Endothelial cell of umbilical vein (primary cell): ENCODE data around the gene KIAA1217.

Experiments
- EZH2 ChIP-seq: IDR thresholded peaks from 2 replicates; pipeline ENCODE4 v1.6.1; 2012; ENCODE audit warnings: borderline replicate concordance, low read depth, mild to moderate bottlenecking, moderate library complexity, low read length, inconsistent platforms; ENCODE audit not compliant: severe bottlenecking
- POLR2A ChIP-seq: IDR thresholded peaks from 2 replicates; pipeline ENCODE4 v1.6.1; 2012; ENCODE audit warnings: low read depth, mild to moderate bottlenecking, control low read depth, low read length
- TF ChIP-seq, protein P1 (sequence below), 2 donors: IDR thresholded peaks; 1 replicate in 1 of 2; 2 replicates in 1 of 2; pipeline ENCODE4 v1.5.1; 2011; ENCODE audit warnings: low read length in 2 of 2, mild to moderate bottlenecking in 2 of 2, moderate library complexity in 2 of 2, control low read depth in 1 of 2, inconsistent platforms in 1 of 2, low read depth in 1 of 2; ENCODE audit not compliant: insufficient read depth in 1 of 2; ENCODE audit errors: extremely low read depth in 1 of 2

DNA sequence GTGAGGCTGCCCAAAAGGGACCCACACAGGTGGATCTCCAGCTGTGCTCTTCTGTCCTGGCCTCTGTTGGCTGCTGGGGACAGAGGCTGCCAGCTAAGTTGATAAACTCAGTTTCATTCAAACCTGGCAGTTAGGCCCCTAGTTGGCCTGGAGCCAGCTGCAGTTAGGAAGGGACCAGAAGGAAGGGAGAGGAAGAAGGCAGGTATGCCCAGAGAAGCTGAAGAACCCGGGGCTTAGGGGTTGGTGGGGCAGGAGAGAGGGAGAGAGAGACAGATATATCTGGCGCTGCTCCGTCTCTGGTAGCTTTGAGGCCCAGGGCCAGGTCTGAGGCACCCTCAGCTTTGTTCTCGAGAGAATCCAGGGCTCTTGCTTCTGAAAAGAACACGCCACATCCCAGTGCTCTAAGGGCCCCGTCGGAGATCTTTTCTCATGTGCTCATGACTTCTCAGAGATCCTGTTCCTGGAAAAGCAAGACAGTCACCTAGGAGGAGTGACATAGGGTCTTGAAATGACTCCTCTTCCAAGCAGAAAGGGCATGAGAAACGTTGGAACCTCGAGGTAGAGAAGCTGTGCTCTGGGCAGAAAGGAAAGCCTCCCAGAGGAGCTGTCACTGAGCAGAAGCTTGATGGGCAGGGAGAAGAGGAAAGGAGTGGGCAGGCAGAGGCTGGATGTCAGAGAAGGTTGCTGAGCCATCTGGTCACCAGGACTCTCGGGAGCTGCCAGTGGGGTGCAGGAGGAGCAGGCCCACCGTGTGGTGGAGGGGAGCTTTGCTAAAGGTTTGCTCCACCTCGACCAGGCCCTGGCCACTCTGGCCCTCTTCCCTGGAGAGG is 361.1 kb downstream of the KIAA1217 start:
- no peak for TF ChIP-seq EZH2
- TF ChIP-seq, protein P1, sequence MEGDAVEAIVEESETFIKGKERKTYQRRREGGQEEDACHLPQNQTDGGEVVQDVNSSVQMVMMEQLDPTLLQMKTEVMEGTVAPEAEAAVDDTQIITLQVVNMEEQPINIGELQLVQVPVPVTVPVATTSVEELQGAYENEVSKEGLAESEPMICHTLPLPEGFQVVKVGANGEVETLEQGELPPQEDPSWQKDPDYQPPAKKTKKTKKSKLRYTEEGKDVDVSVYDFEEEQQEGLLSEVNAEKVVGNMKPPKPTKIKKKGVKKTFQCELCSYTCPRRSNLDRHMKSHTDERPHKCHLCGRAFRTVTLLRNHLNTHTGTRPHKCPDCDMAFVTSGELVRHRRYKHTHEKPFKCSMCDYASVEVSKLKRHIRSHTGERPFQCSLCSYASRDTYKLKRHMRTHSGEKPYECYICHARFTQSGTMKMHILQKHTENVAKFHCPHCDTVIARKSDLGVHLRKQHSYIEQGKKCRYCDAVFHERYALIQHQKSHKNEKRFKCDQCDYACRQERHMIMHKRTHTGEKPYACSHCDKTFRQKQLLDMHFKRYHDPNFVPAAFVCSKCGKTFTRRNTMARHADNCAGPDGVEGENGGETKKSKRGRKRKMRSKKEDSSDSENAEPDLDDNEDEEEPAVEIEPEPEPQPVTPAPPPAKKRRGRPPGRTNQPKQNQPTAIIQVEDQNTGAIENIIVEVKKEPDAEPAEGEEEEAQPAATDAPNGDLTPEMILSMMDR (IDR thresholded peaks at IDR 0.05; ENCODE audit: extremely low read depth in 1 of 2, insufficient read depth in 1 of 2, low read depth in 1 of 2, low read length in 2 of 2), result no peak
- TF ChIP-seq POLR2A, result no peak
